ENCODE data around the gene NCAM2. TPM values are rescaled to one million over a fixed set of nuclear protein-coding genes. Genes with fewer than 3 reads are reported as not detected.

NCAM2 gene
- 11.2 and 13.2 TPM in 2 replicates for total RNA-seq (2014; rRNA removed; shearing (Covaris generic))

DNA sequence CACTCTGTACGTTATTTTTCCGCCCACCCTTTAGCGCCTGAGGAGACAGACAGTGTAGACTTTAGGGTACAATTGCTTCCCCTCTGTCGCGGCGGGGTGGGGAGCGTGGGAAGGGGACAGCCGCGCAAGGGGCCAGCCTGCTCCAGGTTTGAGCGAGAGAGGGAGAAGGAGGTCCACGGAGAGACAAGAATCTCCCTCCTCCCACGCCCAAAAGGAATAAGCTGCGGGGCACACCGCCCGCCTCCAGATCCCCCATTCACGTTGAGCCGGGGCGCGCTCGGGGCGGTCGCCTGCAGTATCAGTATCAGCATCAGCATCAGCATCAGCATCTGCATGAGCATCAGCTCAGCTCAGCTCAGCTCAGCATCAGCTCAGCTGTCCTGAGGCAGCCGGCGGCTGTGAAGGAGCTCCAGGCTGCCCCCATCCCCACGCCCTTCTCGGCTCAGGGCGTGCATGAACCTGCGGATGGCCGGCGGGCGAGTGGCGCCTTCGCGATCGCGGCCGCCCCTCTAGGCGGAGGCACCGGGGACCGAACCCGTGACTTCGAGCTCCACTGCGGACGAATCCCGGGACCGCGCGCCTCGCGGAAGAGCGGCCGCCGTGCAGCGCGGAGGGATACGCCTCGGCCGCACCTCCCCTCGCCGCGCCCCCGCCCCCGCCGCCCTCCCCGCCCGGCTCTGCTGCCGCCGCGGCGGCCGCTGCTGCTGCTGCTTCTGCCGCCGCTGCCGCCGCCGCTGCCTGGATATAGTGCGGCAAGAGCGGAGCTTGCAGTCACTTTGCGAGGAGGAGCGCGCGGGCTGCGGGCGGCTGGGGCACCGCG, at the start of gene NCAM2:
NCAM2 (plus strand) TSS at position 774 of the 820 bp plus-strand sequence.

Data from A375 (cell line).